ENCODE results near the gene TSPAN2. TPM values are rescaled to one million over a fixed set of nuclear protein-coding genes. Genes with fewer than 3 reads are reported as not detected.

Gene TSPAN2
- polyA plus RNA-seq, 2 donors, result 1.7 to 4.2 TPM

DNA sequence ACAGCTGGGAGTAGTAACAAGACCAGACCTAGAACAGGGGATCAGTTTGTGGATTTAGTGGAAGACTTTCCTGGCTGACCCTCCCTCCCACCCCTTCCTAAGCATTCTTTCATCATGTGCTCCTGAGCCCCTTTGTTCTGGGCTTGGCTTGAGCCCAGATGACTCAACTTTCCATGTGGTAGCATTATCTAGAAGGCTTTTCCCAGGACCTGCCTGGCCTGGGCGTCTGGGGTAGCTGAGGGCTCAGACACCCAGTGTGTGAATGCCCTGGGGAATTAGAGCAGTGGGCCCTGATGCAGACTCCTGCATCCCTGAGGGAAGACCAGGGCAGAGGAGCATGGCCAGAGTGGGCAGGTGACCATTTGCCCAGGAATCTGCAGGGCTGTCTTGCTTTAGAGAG lies 44.1 kb upstream of the TSPAN2 start:
- peaks cover 0 to 2% of the 10 kb centered on the region in 2 donors for H3K4me1 ChIP-seq (ENCODE audit: control insufficient read depth in 2 of 2, insufficient read depth in 2 of 2, low read length in 1 of 2)
- no peak overlapping the region for H3K27ac ChIP-seq (ENCODE audit: low read depth in 2 of 2, low read length in 1 of 2)
- H3K27me3 ChIP-seq (ENCODE audit: control insufficient read depth in 1 of 2, insufficient read depth in 2 of 2, low read length in 2 of 2), result no peaks in the 10 kb centered on the region
- no peak overlapping the region for H3K4me3 ChIP-seq (ENCODE audit: low read depth in 1 of 2, low read length in 2 of 2)
- H3K9me3 ChIP-seq (ENCODE audit: control insufficient read depth in 2 of 2, insufficient read depth in 1 of 2, low read depth in 1 of 2, low read length in 1 of 2), result no peaks in the 10 kb centered on the region
- WGBS, 2 donors, result 34 to 64% methylated on average over 1 of the region's 1 CpG
- no peaks in the 10 kb centered on the region for H3K36me3 ChIP-seq (ENCODE audit: control insufficient read depth in 2 of 2, insufficient read depth in 2 of 2, low read length in 1 of 2)

DNA sequence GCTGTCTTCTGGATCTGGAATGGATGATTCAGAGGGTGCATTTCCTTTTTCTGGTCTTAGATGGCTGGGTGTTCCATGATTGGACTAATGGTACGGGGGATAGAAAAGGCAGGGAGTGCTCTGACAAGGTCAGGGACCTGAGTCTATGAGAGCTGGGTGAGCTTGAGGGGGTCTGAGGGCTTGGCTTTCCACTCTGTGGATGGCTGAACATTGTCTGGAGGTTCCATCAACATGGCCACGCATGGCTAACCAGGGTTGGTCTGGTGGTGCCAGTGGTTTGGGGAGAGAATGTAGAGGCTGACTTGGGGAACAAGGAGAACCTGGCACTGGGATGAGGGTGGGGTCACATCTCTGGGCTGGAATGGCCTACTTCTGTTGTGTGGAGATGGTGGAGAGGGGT lies 41.5 kb upstream of the TSPAN2 start:
- H3K27ac ChIP-seq (ENCODE audit: low read depth in 2 of 2, low read length in 1 of 2), result no peak overlapping the region
- WGBS, 2 donors, result 86 to 93% methylated on average over 2 of the region's 2 CpGs
- no peaks in the 10 kb centered on the region for H3K9me3 ChIP-seq (ENCODE audit: control insufficient read depth in 2 of 2, insufficient read depth in 1 of 2, low read depth in 1 of 2, low read length in 1 of 2)
- no peaks in the 10 kb centered on the region for H3K36me3 ChIP-seq (ENCODE audit: control insufficient read depth in 2 of 2, insufficient read depth in 2 of 2, low read length in 1 of 2)
- no peak overlapping the region for H3K4me3 ChIP-seq (ENCODE audit: low read depth in 1 of 2, low read length in 2 of 2)
- H3K27me3 ChIP-seq (ENCODE audit: control insufficient read depth in 1 of 2, insufficient read depth in 2 of 2, low read length in 2 of 2), result no peaks in the 10 kb centered on the region
- H3K4me1 ChIP-seq (ENCODE audit: control insufficient read depth in 2 of 2, insufficient read depth in 2 of 2, low read length in 1 of 2), result peaks cover 0 to 2% of the 10 kb centered on the region in 2 donors

DNA sequence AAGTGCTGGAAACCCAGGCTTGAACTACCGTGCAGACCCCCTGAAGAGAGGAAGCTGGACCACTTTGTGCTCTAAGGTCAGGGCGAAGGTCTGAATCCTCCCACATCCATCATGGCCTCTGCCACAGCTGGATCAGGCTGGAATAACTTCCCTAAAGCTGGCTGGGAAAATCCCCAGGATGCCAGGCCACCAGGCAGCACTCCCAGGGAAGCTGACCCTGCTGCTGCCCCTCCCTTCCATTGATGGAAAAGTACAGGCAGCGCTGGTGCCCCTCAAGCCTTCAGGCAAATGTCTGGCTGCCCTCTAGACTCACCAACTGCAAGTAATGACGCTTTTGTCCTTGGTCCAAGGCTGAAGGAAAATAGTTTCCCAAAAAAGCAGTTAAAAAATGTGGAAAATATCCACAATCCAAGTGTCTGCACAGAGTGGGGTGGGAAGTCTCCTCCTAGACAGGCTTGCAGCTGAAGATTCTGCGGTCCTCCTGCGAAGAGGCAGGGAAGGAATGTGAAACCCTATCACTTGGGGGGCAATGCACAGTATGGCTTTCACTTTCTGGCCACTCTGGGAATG lies 39.9 kb upstream of the TSPAN2 start:
- H3K27me3 ChIP-seq (ENCODE audit: control insufficient read depth in 1 of 2, insufficient read depth in 2 of 2, low read length in 2 of 2), result no peaks in the 10 kb centered on the region
- H3K4me3 ChIP-seq (ENCODE audit: low read depth in 1 of 2, low read length in 2 of 2), result no peak overlapping the region
- H3K36me3 ChIP-seq (ENCODE audit: control insufficient read depth in 2 of 2, insufficient read depth in 2 of 2, low read length in 1 of 2), result no peaks in the 10 kb centered on the region
- 74 to 78% methylated on average over 6 of the region's 6 CpGs for WGBS, 2 donors
- no peak overlapping the region for H3K27ac ChIP-seq (ENCODE audit: low read depth in 2 of 2, low read length in 1 of 2)
- no peaks in the 10 kb centered on the region for H3K9me3 ChIP-seq (ENCODE audit: control insufficient read depth in 2 of 2, insufficient read depth in 1 of 2, low read depth in 1 of 2, low read length in 1 of 2)
- peaks cover 0 to 2% of the 10 kb centered on the region in 2 donors for H3K4me1 ChIP-seq (ENCODE audit: control insufficient read depth in 2 of 2, insufficient read depth in 2 of 2, low read length in 1 of 2)

DNA sequence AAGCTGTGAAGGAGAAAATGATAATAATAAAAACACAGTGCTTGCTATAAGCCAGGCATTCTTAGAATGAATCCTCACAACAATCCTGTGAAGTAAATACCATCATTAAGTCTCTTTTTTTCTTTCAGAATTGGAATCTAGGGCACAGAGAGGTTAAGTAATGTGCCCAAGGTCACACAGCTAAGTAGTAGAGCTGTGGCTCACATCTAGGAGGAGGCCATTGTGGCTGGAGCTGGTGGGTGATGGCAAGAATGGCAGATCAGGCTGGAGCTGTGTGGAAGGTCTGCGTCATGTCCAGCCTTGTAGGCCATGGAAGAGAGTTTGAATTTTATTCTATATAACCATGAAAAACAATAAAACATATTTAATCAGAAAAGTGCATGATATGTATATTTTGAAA lies 38.2 kb upstream of the TSPAN2 start:
- no peaks in the 10 kb centered on the region for H3K36me3 ChIP-seq (ENCODE audit: control insufficient read depth in 2 of 2, insufficient read depth in 2 of 2, low read length in 1 of 2)
- WGBS, 2 donors, result 93 to 100% methylated on average over 1 of the region's 1 CpG
- no peaks in the 10 kb centered on the region for H3K9me3 ChIP-seq (ENCODE audit: control insufficient read depth in 2 of 2, insufficient read depth in 1 of 2, low read depth in 1 of 2, low read length in 1 of 2)
- H3K4me1 ChIP-seq (ENCODE audit: control insufficient read depth in 2 of 2, insufficient read depth in 2 of 2, low read length in 1 of 2), result no peaks in the 10 kb centered on the region
- H3K27me3 ChIP-seq (ENCODE audit: control insufficient read depth in 1 of 2, insufficient read depth in 2 of 2, low read length in 2 of 2), result no peaks in the 10 kb centered on the region
- H3K27ac ChIP-seq (ENCODE audit: low read depth in 2 of 2, low read length in 1 of 2), result no peak overlapping the region
- no peak overlapping the region for H3K4me3 ChIP-seq (ENCODE audit: low read depth in 1 of 2, low read length in 2 of 2)

DNA sequence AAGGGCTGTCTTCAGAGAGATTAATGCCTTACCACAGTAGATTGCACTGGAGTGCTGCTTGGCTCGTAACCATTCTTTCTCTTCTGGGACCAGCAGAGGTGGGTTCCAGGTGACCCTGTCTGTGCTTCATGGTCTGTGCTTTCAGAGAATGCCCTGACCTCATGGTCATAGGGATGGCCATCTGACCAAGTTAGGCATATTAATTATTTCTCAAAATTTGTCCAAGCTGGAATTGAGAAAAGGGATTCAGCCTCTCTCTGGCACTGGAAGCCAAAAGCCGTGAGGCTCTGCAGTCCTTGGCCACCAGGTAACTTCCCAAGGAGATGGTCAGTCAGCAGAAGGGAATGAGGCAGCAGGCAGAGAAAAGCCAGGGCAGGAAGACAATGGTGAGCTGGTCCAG lies 37.2 kb upstream of the TSPAN2 start:
- Histone ChIP-seq H3K27ac (ENCODE audit: low read depth in 2 of 2, low read length in 1 of 2) (no peak overlapping the region), H3K9me3 (ENCODE audit: control insufficient read depth in 2 of 2, insufficient read depth in 1 of 2, low read depth in 1 of 2, low read length in 1 of 2) (no peaks in the 10 kb centered on the region), H3K36me3 (ENCODE audit: control insufficient read depth in 2 of 2, insufficient read depth in 2 of 2, low read length in 1 of 2) (no peaks in the 10 kb centered on the region), H3K27me3 (ENCODE audit: control insufficient read depth in 1 of 2, insufficient read depth in 2 of 2, low read length in 2 of 2) (no peaks in the 10 kb centered on the region), H3K4me3 (ENCODE audit: low read depth in 1 of 2, low read length in 2 of 2) (no peak overlapping the region), H3K4me1 (ENCODE audit: control insufficient read depth in 2 of 2, insufficient read depth in 2 of 2, low read length in 1 of 2) (no peaks in the 10 kb centered on the region)
- WGBS, 2 donors, result 88 to 93% methylated on average over 2 of the region's 2 CpGs

DNA sequence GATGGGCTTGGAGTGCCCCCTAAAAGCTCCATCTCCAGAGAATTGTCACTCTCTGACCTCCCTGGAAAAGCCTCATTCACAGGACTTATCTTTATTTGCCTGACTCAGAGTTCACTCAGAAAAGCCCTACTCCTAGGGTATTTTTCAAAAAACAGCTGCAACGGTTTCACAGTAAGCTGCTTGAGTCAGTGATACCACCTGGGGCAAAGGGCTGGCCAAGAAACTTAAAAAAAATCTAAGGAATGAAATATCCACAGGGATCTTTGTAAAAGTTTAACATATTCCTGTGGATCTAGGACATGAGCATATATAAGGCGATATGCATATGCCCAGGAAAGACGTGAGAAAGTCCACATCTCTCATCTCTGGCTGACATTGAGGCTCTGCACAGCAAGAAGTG lies 33.8 kb upstream of the TSPAN2 start:
- H3K4me1 ChIP-seq (ENCODE audit: control insufficient read depth in 2 of 2, insufficient read depth in 2 of 2, low read length in 1 of 2), result no peaks in the 10 kb centered on the region
- H3K27ac ChIP-seq (ENCODE audit: low read depth in 2 of 2, low read length in 1 of 2), result no peak overlapping the region
- no peaks in the 10 kb centered on the region for H3K27me3 ChIP-seq (ENCODE audit: control insufficient read depth in 1 of 2, insufficient read depth in 2 of 2, low read length in 2 of 2)
- peaks cover 0 to 6% of the 10 kb centered on the region in 2 donors for H3K9me3 ChIP-seq (ENCODE audit: control insufficient read depth in 2 of 2, insufficient read depth in 1 of 2, low read depth in 1 of 2, low read length in 1 of 2)
- 69 to 70% methylated on average over 3 of the region's 3 CpGs for WGBS, 2 donors
- H3K4me3 ChIP-seq (ENCODE audit: low read depth in 1 of 2, low read length in 2 of 2), result no peak overlapping the region
- no peaks in the 10 kb centered on the region for H3K36me3 ChIP-seq (ENCODE audit: control insufficient read depth in 2 of 2, insufficient read depth in 2 of 2, low read length in 1 of 2)

DNA sequence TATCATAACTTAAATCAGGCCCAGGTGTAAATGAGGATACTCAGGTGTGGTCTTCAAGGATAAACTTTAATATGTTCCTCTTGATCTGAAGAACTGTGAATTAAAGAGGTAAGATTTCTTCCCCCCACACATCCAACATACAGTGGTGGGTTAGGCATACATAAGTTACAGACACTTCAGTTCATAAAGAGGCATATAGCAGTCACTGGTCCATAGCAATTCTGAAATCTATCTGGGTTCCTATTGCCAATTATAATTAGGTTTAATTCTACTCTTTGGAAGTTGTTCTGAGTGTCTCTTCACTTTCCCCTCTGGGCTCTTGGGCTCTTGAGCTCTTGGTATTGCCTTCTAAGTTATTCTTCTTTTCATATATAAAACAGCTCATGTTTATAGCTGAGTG lies 32.5 kb upstream of the TSPAN2 start:
- H3K9me3 ChIP-seq (ENCODE audit: control insufficient read depth in 2 of 2, insufficient read depth in 1 of 2, low read depth in 1 of 2, low read length in 1 of 2), result peaks cover 0 to 6% of the 10 kb centered on the region in 2 donors
- no peaks in the 10 kb centered on the region for H3K27me3 ChIP-seq (ENCODE audit: control insufficient read depth in 1 of 2, insufficient read depth in 2 of 2, low read length in 2 of 2)
- H3K4me1 ChIP-seq (ENCODE audit: control insufficient read depth in 2 of 2, insufficient read depth in 2 of 2, low read length in 1 of 2), result no peaks in the 10 kb centered on the region
- no peak overlapping the region for H3K4me3 ChIP-seq (ENCODE audit: low read depth in 1 of 2, low read length in 2 of 2)
- H3K27ac ChIP-seq (ENCODE audit: low read depth in 2 of 2, low read length in 1 of 2), result no peak overlapping the region
- no peaks in the 10 kb centered on the region for H3K36me3 ChIP-seq (ENCODE audit: control insufficient read depth in 2 of 2, insufficient read depth in 2 of 2, low read length in 1 of 2)

DNA sequence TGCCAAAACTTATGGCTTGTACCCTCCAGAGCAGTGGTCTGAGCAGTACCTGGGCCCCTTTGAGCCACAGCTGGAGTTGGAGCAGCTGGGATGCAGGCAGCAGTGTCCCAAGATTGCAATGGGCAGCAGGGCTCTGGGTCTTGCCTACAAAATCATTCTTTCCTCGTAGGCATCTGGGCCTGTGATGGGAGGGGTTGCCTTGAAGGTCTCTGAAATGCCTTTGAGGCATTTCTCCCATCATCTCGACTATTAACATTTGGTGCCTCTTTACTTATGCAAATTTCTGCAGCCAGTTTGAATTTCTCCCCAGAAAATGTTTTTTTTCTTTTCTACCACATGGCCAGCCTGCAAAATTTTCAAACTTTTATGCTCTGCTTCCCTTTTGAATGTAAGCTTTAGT lies 31.0 kb upstream of the TSPAN2 start:
- Histone ChIP-seq H3K27me3 (ENCODE audit: control insufficient read depth in 1 of 2, insufficient read depth in 2 of 2, low read length in 2 of 2) (no peaks in the 10 kb centered on the region), H3K36me3 (ENCODE audit: control insufficient read depth in 2 of 2, insufficient read depth in 2 of 2, low read length in 1 of 2) (no peaks in the 10 kb centered on the region), H3K4me1 (ENCODE audit: control insufficient read depth in 2 of 2, insufficient read depth in 2 of 2, low read length in 1 of 2) (no peaks in the 10 kb centered on the region), H3K27ac (ENCODE audit: low read depth in 2 of 2, low read length in 1 of 2) (no peak overlapping the region), H3K9me3 (ENCODE audit: control insufficient read depth in 2 of 2, insufficient read depth in 1 of 2, low read depth in 1 of 2, low read length in 1 of 2) (peaks cover 0 to 6% of the 10 kb centered on the region in 2 donors), H3K4me3 (ENCODE audit: low read depth in 1 of 2, low read length in 2 of 2) (no peak overlapping the region)
- WGBS, 2 donors, result 62 to 75% methylated on average over 2 of the region's 2 CpGs

DNA sequence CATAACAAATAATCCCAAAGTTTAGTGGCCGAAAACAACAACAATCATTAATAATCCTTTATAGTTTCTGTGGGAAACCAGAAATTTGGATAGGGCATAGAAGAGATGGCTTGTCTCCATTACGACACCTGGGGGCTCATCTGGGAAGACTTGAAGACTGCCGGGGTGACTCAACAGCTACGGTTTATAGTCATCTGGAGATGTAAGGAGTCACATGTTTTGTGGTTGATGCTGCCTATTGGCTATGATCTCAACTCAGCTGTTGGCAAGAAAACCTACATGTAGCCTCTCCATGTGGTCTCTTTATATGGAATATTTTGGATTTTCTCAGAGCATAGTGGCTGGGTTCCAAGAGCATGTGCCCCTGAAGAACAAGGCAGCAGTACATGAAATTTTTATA lies 29.3 kb upstream of the TSPAN2 start:
- Histone ChIP-seq H3K9me3 (ENCODE audit: control insufficient read depth in 2 of 2, insufficient read depth in 1 of 2, low read depth in 1 of 2, low read length in 1 of 2) (peaks cover 0 to 6% of the 10 kb centered on the region in 2 donors), H3K4me1 (ENCODE audit: control insufficient read depth in 2 of 2, insufficient read depth in 2 of 2, low read length in 1 of 2) (no peaks in the 10 kb centered on the region), H3K36me3 (ENCODE audit: control insufficient read depth in 2 of 2, insufficient read depth in 2 of 2, low read length in 1 of 2) (no peaks in the 10 kb centered on the region), H3K4me3 (ENCODE audit: low read depth in 1 of 2, low read length in 2 of 2) (no peak overlapping the region), H3K27me3 (ENCODE audit: control insufficient read depth in 1 of 2, insufficient read depth in 2 of 2, low read length in 2 of 2) (peaks cover 0 to under 1% of the 10 kb centered on the region in 2 donors), H3K27ac (ENCODE audit: low read depth in 2 of 2, low read length in 1 of 2) (no peak overlapping the region)
- 86 to 95% methylated on average over 4 of the region's 4 CpGs for WGBS, 2 donors

DNA sequence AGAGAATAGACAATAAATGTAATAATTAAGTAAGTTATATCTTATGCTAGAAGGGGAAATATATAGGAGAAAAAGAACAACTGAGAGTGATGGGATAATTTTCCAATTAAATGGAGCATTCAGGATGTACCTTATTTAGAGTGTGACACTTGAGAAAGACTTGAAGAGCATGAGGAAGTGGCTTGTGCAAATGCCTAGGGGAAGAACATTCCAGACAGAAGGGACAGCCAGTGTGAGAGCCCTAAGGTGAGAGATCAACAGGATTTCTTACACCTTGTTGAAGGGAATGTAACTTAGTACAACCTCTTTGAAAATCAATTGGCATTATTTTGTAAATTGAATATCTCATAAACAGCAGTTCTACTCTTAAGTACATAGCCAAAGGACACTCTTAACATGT lies 28.8 kb upstream of the TSPAN2 start:
- Histone ChIP-seq H3K9me3 (ENCODE audit: control insufficient read depth in 2 of 2, insufficient read depth in 1 of 2, low read depth in 1 of 2, low read length in 1 of 2) (peaks cover 0 to 6% of the 10 kb centered on the region in 2 donors), H3K27me3 (ENCODE audit: control insufficient read depth in 1 of 2, insufficient read depth in 2 of 2, low read length in 2 of 2) (peaks cover 0 to 4% of the 10 kb centered on the region in 2 donors), H3K36me3 (ENCODE audit: control insufficient read depth in 2 of 2, insufficient read depth in 2 of 2, low read length in 1 of 2) (no peaks in the 10 kb centered on the region), H3K27ac (ENCODE audit: low read depth in 2 of 2, low read length in 1 of 2) (no peak overlapping the region), H3K4me3 (ENCODE audit: low read depth in 1 of 2, low read length in 2 of 2) (no peak overlapping the region), H3K4me1 (ENCODE audit: control insufficient read depth in 2 of 2, insufficient read depth in 2 of 2, low read length in 1 of 2) (no peaks in the 10 kb centered on the region)
